Measurements from ENCODE around the gene CKAP2L. TPM values are rescaled to one million over a fixed set of nuclear protein-coding genes. Genes with fewer than 3 reads are reported as not detected.

Gene CKAP2L
- total and polyA plus RNA-seq, 2 donors (not counting 3 experiments of a cell fraction or from before 2014, with no cell fraction given), result 3.4 to 30.7 TPM

GRCh38 chr2:112787294-112787693 lies 22.9 kb upstream of the CKAP2L start:
- no peaks in the 10 kb centered on the region for H3K9me1 ChIP-seq (replicated peaks; ENCODE audit: control insufficient read depth, extremely low read depth, insufficient read depth, low read length)
- no peaks in the 10 kb centered on the region for H3K79me2 ChIP-seq (ENCODE audit: control insufficient read depth, insufficient read depth, low read length)
- H3K27me3 ChIP-seq (ENCODE audit: control insufficient read depth in 2 of 2, insufficient read depth in 2 of 2, low read length in 2 of 2), result no peaks in the 10 kb centered on the region
- peak overlapping the region; percentile 5 for H3K9ac ChIP-seq (replicated peaks; ENCODE audit: extremely low read depth, insufficient read depth, low read length)
- peak overlapping the region; percentile 82 for H3K4me2 ChIP-seq (ENCODE audit: insufficient read depth, low read length)
- H3K4me3 ChIP-seq (replicated peaks in 1 of 3; ENCODE audit: insufficient read depth in 1 of 3, low read depth in 1 of 3, low read length in 3 of 3), result peak overlapping the region in 1 of 3 experiments; percentile 13
- no peaks in the 10 kb centered on the region for H3K36me3 ChIP-seq (ENCODE audit: control insufficient read depth in 2 of 2, extremely low read depth in 1 of 2, insufficient read depth in 2 of 2, low read length in 2 of 2)
- ChIA-PET POLR2A (no interaction called here), CTCF (interaction anchor here (0.6 to 1.9 kb wide), 5 partner anchors 18 to 154 kb away, joined by 3 to 8 read pairs (median 3); no protein-coding TSS in a partner anchor)
- BruUV-seq (replicated peaks), result no TSS peak
- FAIRE-seq (peak; percentile 82), DNase-seq (ENCODE audit: low read depth, low spot score) (peak; percentile 55)
- no peaks in the 10 kb centered on the region for H3K9me3 ChIP-seq (replicated peaks; ENCODE audit: control insufficient read depth, insufficient read depth, low read length)
- dilution Hi-C loops (cut with MboI; ENCODE audit: extremely low pct_ligation_motif_present, low sequenced_read_pairs) (no loop called here), intact Hi-C loops (cut with micrococcal nuclease) (loop anchor here (1.0 kb wide), 3 partner anchors 23 to 94 kb away; partner anchors contain the start of gene CKAP2L)
- no peaks in the 10 kb centered on the region for H4K20me1 ChIP-seq (replicated peaks; ENCODE audit: control insufficient read depth, extremely low read depth, insufficient read depth, low read length)
- peak; percentile 55 for TF ChIP-seq POLR2AphosphoS5 (IDR thresholded peaks at IDR 0.05; ENCODE audit: insufficient read depth, low read depth, low read length)
- TF ChIP-seq FOS (IDR thresholded peaks at IDR 0.05; ENCODE audit: borderline replicate concordance, insufficient read depth, low read length), result peak; percentile 66
- no peak for TF ChIP-seq MAX (IDR thresholded peaks at IDR 0.05; ENCODE audit: insufficient read depth, insufficient read length)
- TF ChIP-seq EZH2 (IDR thresholded peaks at IDR 0.05; ENCODE audit: borderline replicate concordance, low read depth, low read length, severe bottlenecking), result no peak
- TF ChIP-seq GATA2 (IDR thresholded peaks at IDR 0.05; ENCODE audit: insufficient read depth, insufficient read length, low read depth, low read length), result peak; percentile 28
- no peak for TF ChIP-seq POLR2A (IDR thresholded peaks at IDR 0.05; ENCODE audit: low read depth, low read length)
- TF ChIP-seq JUN (IDR thresholded peaks at IDR 0.05; ENCODE audit: borderline replicate concordance, insufficient read depth, insufficient read length, low read depth), result peak; percentile 90
- TF ChIP-seq CTCF (IDR thresholded peaks at IDR 0.05; ENCODE audit: extremely low read depth in 1 of 2, insufficient read depth in 1 of 2, low read depth in 1 of 2, low read length in 2 of 2), result no peak
- no peak for TF ChIP-seq MYC (IDR thresholded peaks at IDR 0.05; ENCODE audit: low read depth, low read length)
- H2AFZ ChIP-seq (ENCODE audit: low read depth, low read length), result peak overlapping the region; percentile 14
- H3K27ac ChIP-seq (ENCODE audit: insufficient read depth, low read depth, low read length), result peak overlapping the region; percentile 74
- peaks cover 43% of the 10 kb centered on the region for H3K4me1 ChIP-seq (ENCODE audit: control insufficient read depth, extremely low read depth, insufficient read depth, low read length)

Measured in endothelial cell of umbilical vein (primary cell).